ENCODE data around the gene TMEM258. TPM values are rescaled to one million over a fixed set of nuclear protein-coding genes. Genes with fewer than 3 reads are reported as not detected.

The TMEM258 gene
- total and polyA plus RNA-seq, 2 experiments from 2014 or later, result 71.3 to 519 TPM

GRCh38 chr11:61744181-61744580, 48.2 kb downstream of the TMEM258 start:
- Histone ChIP-seq H3K27me3 (ENCODE audit: insufficient read depth) (no peaks in the 10 kb centered on the region), H3K79me2 (replicated peaks; ENCODE audit: insufficient read depth) (no peaks in the 10 kb centered on the region), H4K20me1 (replicated peaks; ENCODE audit: insufficient read depth) (no peaks in the 10 kb centered on the region), H3K4me2 (no peak overlapping the region), H3K36me3 (ENCODE audit: insufficient read depth) (no peaks in the 10 kb centered on the region), H3K4me3 (no peak overlapping the region), H2AFZ (no peak overlapping the region), H3F3A (replicated peaks; ENCODE audit: low read depth) (no peaks in the 10 kb centered on the region), H3K27ac (ENCODE audit: low read depth) (no peak overlapping the region), H3K4me1 (ENCODE audit: insufficient read depth) (peaks cover 2% of the 10 kb centered on the region; the same call in 1 of the 2 replicates), H3K9me2 (ENCODE audit: insufficient read depth) (no peaks in the 10 kb centered on the region)
- Mint-ChIP-seq H3K36me3 (ENCODE audit: low read depth) (peaks cover 4% of the 10 kb centered on the region; the same call in 2 of the 3 replicates), H3K4me1 (peaks cover 8% of the 10 kb centered on the region; the same call in 2 of the 3 replicates), H3K27me3 (ENCODE audit: insufficient read depth, low read depth, poor library complexity) (peaks cover 10% of the 10 kb centered on the region), H3K27ac (no peak overlapping the region), H3K9me3 (no peaks in the 10 kb centered on the region), H3K4me3 (no peak overlapping the region)
- no peak for DNase-seq (ENCODE audit: low spot score)
- TF ChIP-seq ZNF114 (CRISPR knock-in tag; IDR thresholded peaks at IDR 0.05) (no peak), CREB1 (CRISPR knock-in tag; IDR thresholded peaks at IDR 0.05; ENCODE audit: low read depth) (no peak), EZH2phosphoT487 (IDR thresholded peaks at IDR 0.05; ENCODE audit: unreplicated experiment) (no peak), CTCF (conservative IDR thresholded peaks at IDR 0.05; ENCODE audit: low read depth in 2 of 2) (no peak), EZH2 (IDR thresholded peaks at IDR 0.05; ENCODE audit: low read depth, unreplicated experiment) (no peak), ETS1 (IDR thresholded peaks at IDR 0.05) (no peak), ZNF462 (CRISPR knock-in tag; IDR thresholded peaks at IDR 0.05) (no peak)
- ATAC-seq, result no peak

All from GM23338 (cell line).